Measurements from ENCODE around the gene ROBO2.

The ROBO2 gene

DNA sequence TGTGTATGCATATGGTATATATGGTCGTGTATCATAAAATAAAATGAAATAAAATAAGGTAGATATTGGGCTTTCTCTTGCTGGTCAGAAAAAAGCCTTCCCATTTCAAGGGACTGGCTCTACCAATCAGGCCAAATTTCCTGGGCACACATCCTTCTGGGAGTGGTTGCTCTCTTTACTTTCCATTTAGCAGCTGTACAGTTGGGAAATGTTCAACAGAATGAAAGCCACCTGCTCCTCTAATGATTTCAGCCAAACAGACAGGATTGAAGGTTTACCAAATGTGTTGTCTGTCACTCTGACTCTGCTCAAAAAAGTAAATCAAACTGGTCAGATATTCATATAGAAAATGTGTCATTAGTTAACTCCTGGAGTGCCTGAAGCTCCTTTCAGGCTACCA is 380.4 kb downstream of the ROBO2 start:
- ATAC-seq = no peak
- DNase-seq = no peak

DNA sequence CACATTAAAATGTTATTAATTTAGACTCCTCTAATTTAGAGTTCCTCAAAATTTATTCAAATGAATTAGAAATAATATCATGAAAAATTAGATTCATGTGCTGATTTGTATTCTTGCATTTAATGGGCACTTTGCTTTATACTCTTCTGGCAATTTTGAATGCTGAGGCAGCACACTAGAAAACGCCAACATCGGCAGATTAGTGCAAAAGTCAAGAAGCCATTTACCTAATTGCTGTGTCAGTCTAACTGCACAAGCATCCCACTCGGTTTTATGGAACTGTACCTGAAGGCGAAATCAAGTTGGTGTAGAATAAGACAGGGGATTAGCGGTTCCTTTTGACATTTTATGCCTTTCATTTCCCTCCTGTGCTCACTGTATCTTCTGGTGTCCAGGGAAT is 382.0 kb downstream of the ROBO2 start:
- no peak for ATAC-seq
- DNase-seq = no peak

DNA sequence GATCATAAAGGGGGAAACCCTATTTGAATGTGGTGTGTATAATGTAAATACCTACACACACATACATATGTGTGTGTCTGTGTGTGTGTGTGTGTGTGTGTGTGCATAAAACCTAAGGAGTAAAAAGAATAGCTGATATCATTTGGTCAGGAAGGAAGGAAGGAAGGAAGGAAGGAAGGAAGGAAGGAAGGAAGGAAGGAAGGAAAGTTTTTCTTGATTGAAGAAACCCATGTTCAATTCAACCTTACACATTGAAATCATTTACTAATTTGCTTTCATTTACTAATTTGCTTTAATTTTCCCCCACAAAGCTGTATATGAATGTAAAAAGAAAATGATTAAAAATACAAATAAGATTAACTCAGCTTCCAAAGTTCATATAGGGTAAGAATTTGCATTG is 386.6 kb downstream of the ROBO2 start:
- ATAC-seq (no peak), DNase-seq (no peak)

DNA sequence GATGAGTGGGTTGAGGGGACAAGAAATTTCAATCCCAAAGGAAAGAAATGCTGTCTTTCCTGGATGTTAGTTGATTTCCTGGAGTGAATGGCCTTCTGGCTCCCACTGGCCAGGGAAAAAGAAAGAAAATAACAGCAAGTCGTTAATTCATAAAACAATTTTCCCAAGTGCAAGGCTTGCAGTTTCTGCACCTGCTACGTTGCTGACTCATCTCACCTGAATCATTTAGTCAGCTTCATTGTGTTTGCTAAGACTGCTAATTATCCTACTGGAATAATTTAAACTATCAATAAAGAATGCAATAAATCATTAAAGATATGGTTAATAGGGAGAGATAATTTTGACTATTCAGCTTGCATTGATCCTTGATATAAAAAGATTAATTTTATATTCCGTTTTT is 387.6 kb downstream of the ROBO2 start:
- ATAC-seq (no peak), DNase-seq (no peak)

DNA sequence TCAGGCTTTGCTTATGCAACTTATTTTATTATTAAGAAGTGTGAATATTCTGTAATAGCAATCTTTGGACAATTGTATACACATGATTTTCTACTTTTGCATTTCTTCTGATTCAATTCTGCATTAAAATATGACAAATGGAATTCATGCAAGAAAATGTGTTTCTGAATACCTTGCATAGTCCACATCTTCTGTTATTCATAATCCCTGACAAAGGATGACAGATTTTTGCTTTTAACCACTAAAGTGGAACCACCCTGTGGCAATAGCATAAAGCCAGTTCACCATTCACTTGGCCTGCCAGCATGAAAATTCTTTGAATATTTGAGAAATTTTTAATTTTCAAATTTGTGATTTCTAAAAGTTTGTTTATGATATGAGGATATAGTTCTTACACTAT is 397.0 kb downstream of the ROBO2 start:
- no peak for ATAC-seq
- no peak for DNase-seq

DNA sequence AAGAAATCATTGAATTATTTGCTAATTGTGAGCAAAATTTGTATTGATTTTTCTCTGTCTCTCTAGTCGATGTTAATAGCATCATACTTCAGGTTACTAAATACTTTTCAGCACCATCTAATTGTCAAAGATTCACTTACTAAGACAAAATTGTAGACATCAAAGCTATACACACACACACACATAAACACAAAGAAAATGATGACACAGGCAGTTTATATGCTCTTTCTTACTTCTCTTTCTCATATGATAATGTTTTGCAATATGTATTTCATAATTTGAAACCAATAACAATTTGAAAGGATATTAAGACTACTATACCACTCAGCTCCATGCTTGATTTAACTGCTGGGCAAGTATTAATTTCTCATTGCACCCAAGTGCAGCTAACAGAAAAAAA is 406.2 kb downstream of the ROBO2 start:
- DNase-seq (no peak), ATAC-seq (no peak)

DNA sequence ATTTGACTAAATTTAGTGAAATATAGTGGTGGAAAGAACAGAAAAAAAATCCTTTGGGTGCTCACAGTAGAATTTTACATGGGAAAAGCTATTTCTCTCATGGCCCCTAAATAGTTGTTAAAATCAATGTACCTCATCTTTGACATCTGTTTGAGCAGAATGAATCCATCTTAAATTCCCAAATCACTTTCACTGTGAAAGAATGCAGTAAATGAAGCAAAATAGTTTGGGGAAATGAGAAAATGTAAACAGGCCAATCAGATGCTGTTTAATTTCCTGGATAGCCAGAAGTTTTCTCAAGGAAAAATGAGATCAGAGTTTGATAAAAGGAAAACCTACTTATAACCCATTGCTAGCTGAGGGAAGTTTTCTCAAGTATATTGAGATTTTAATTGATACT is 406.9 kb downstream of the ROBO2 start:
- DNase-seq (no peak), ATAC-seq (no peak)

DNA sequence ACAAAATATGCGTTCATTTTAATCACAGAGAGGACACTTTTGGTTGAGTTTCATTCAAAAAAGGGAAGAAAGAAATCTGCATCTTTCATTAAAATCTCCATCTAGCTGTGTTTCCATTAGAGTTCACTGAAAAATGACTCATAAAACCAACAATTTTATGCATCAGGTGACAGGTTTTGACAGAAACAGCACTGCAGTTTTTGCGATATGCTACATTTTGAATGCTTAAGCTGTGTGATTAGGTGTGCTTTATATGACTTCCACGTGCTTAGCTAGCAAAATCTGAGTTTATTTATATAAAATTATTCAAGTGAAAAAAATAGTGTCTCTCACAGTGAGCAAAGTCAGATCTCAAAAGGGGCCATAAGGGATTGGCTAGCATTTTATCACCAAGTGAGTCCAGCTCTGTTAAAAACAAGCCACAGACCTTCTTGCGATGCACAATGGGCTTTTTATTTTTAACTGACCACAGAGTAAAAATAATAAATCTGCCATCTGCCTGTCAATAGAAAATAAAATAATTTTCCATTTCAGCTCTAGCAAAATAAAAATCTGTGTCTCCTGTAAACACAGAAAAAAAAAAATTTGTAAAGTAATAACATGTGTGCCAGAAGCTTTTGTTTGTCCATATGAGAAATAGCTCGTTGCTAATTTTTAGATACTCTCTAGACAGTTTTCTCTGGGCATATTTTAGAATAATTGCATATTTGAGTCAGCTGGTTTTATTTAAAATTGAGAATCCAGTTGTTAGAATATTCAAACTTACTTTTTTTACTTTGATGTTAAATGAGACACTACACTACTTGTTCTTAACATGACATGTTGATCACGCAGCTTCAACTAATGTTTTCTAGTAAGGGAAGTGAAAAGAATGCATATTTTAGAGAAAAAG is 409.8 kb downstream of the ROBO2 start:
- ATAC-seq = no peak
- DNase-seq = no peak

DNA sequence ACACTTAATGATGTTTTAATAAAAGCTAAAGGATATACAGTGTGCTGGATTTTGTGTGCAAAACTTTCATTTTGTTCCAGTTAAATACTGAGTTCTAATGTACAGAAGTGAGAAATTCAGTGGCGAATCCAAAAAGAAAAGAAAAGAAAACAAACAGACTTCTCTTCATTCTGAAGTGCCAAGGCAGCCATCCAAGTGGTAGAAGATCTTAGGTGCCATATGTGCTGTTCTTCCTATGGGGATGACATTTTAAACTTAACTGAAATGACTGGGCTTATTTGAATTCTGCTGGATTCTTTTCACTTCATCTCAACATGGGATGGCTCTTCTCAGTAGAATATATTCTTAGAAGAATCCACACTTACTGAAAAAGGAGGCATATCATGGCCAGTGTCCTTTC is 416.5 kb downstream of the ROBO2 start:
- ATAC-seq = no peak

DNA sequence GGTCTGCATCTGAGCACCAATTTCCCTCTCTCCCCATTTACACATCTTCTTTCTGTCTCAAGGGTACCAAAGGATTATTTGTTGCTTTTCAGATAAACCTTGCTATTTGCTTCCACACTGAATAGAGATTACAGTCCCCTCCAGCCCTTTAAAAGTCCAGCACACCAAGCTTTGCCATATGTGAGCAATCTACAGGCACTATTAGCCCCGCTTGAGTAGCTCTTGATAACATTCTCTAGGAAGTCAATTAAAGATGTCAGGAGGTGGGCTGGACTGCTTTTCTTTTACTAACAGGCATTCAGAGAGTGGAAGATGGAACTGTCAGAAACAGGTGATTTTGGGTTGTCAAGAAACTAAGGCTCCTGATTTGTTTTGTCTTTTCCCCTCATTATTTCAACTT is 417.0 kb downstream of the ROBO2 start:
- DNase-seq (no peak), ATAC-seq (no peak)

More for the DNA sequence above, 416.5 kb downstream of the ROBO2 start:
- no peak for DNase-seq

DNA sequence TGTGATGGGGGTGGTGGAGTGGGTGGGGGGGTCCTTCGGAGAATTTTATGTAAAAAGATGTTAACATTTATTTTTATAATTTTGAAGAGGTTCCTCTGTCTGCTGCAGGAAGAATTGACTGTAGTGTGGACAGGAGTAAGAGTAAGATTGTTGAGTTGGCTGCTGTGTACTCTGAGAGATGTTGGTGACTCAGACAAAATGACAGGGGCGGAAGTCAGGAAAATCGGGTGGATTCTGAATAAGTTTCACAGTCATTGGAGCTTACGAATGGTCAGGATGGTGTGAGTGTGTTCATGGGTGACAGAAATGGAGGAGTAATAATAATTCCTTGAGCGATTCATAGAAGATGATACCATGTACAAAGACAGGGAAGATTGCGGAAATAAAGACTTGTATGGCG is 420.0 kb downstream of the ROBO2 start:
- DNase-seq (no peak), ATAC-seq (no peak)

DNA sequence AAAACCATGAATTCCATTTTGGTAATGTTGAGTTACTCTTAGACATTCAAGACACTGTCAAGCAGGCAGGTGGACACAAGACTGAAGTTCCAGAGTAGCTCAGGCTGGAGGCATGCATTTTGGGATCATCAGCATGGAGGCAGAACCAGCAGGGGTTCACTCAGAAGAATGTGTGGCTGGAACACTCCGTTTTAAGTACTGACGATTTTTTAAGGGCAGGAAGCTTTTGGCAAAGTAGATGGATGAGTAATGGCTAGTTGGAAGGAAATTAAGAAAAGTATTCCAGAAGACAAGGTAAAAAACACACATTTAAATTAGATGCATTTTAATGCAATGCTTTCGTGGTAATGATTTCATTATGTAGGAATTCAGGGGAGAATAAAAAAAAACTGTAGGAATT is 420.4 kb downstream of the ROBO2 start:
- ATAC-seq (no peak), DNase-seq (no peak)

DNA sequence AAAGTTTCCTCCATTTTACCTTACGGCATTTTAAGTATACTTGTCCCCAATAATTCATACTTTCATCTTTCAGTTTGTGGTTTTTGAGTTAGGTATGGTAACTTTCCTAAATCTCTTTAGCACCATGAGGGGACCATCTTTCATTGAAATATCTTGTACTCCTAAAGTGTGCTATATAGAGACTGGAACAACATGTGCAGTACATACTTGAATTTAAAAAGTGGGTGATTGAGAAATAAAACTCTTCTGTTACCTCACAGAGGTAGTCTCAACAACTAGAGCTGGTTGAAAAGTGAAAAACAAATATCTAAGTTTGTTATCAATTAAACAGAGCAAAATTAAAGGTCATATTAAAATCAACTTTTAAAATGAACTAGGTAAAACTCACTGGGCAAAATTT is 423.1 kb downstream of the ROBO2 start:
- DNase-seq (no peak), ATAC-seq (no peak)

DNA sequence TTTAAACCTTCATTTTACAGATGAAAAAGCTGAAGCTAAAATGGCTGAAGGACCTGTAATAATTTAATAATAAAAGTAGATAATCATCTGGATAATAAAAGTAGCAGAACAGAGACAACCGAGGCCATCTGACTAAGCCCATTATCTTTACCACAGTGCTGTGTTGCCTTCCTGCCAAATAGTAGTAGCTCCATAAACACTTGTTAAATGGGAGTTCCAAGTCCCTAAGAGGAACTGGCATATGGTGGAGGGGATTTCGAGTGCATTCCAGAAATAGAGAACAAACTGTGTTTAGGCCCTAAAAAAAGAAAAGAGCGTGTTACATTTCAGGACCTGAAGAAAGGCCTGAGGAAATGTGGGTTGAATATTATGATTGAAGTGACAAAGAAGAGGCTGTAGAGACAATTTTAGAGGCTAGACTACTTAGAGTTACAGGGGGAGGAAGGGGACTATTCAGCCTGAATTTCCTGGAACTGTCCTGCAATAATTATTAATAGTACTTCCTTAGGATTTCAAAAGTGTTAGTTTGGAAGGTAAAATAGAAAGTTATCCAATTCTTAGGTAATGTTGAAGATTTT is 424.3 kb downstream of the ROBO2 start:
- no peak for DNase-seq
- ATAC-seq = no peak

DNA sequence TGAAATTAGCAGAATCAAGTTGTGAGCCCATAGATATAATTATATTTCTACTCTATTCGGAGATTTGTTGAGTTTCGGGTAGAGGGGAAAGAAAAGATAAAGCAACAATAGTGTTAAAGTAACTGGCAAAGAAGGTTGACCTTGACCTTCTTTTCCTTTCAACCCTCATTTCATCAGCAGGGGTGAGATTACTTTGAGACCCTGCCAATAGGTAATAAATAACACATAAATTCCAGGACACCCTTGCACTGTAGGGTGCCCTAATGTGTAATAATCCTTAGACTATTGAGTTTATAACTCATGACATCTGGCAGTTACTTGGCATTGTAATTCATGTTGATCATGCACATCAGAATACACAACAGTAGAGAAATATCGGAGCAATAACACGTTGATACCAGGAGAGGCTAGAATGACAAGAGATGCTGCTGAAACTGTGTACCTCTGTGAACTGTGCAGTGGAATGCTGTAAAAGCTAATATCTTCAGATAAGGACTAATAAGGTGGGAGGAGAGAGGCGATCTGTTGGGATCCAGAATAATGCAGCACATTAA is 426.7 kb downstream of the ROBO2 start:
- DNase-seq (no peak), ATAC-seq (no peak)

DNA sequence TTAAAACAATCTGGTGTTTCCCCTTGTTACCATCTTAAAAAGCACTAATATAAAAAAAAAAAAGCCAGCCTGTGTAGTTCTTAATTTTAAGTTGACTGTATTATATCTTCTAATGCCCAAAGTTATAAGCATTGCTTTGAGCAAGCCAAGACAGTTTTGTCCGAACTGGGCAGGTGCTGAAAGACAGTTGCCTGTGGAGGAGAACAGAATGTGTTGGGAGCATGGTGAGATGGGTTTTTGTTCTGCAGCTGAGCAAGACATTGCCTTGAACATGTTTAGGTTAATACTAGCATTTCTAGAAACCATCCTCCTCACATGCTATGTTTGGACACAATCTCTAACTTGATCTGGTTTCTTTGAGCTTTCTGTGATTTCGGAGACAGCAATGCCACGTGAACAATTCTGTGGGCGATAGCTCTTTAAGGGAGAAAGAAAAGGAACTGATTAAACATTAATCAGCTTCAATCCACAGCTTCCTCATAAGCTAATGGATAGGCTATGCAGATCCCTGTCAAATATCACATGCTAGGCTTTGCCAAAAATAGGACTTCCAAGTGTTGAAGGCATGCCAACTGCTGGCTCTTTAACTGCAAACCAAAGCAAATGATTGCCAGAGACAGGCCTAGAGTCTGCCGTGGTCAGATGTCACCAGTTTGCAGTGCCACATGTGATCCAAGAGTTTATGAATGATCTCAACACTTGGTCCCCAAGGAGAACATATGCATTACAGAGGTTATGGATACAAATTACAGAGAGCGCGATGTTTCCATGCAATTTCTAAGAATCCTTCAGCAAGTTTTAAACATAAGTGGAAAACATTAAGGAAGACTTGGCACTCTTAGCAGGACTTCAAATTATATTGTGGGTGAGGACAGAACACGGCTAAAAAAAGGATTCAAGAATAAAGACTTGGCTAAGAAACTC is 428.1 kb downstream of the ROBO2 start:
- no peak for ATAC-seq
- no peak for DNase-seq

DNA sequence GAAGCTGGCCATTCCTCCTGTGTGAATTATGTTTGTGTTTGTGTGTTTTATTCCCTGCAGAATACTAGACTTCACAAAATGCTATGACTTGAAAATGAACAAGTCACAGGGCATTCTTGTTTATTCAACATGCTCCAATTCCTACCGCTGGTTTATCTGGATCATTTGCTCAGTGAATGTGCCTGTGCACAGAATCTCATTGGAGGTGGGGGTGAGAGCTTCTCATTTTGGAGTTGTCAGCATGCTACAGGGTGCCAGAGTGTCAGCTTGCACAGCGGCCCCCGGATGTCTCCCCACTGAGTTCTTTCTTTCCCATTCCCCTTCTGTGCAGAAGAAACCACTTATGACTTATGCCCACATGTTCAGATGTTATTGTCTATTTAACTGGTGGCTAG is 428.7 kb downstream of the ROBO2 start:
- DNase-seq (no peak), ATAC-seq (no peak)

DNA sequence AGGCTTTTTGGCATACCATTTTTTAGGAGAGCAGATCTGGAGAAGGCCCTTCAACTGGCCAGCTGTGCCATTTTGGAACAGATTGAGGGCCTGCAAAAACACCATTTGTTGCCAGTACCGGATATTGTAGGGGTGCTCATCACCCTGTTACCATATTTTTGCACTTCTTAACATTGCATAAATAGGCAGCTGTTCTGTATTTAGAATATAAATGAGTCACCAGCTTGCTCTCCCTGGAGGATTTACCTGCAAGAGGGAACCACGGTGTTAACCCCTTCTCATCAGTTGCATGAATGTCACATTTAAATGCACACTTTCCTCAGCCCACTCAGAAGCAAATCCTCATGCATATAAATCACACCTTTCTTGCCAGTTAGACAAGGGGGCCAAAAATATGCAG is 435.6 kb downstream of the ROBO2 start:
- DNase-seq (no peak), ATAC-seq (no peak)

DNA sequence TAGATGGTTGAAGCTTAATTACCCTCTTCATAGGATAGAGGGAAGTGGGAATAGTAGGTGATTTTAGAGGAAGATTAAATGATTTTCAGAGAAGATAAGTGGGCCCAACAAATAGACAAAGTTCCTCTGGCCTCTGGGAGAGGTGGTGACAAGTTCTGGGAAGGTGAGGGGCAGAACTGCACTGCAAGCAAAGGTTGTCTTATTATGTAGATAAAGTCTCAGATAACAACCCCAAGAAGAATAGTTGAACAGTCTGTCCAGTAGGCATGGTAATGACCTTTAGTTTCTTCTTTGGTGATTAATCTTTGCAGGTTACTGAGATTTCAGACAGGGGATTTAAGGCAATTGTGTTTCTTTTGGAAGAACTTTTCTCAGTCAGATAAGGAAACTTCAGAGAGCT is 439.1 kb downstream of the ROBO2 start:
- DNase-seq (no peak), ATAC-seq (no peak)

DNA sequence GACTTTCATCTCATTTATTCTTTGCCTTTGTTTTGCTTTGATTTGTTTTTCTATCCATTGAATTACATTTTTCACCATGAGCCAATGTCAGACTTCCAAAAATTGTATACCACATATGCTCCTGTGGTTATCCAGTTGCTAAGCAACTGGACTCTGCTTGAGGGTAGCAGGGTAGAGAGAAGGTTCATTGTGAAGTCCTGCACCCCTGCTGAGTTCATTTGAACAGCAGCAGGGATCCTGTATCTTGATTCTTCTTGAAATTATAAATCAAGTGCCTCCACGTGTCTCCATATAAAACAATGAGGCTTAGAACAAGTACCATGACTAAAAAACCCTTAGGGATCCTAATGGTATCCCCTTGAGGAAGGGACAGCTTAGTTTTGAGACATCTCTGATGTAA is 449.3 kb downstream of the ROBO2 start:
- DNase-seq (no peak), ATAC-seq (no peak)

DNA sequence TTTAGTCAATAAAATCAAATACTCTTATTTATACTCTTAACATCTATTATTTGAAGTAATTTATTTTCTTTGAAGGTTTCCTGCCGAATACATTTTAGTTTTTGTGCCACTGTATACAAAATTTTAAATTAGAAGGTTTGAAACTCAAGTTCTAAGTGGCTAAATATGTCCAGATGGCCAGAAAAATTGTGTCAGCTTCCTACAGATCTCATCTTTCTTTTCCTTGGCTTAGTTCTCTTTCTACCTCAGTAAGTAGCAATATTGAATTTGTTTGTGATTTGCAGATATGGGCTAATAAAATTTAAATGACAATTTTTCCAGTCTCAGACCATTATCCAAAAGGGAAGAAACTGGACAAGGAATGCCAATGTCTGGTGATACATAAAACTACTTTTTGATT is 452.1 kb downstream of the ROBO2 start:
- ATAC-seq (no peak), DNase-seq (no peak)

DNA sequence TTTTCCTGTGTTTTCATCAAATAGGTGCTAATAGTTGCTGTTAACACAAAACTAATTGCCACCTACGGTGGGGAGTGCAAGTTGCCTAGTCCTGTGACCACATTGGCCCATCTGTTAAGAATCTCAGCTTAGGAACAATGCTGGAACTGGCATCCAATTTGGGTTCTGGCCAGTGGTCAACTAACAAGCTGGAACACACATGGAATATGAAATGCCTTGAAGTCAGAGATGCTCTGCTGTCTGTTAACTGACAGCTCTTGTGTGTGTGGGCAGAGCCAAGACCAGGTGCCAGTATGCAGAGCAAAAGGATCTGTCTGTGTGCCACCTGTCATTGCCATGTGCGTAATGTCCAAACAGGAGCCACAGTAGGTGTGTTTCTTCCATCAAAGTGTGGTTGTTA is 460.8 kb downstream of the ROBO2 start:
- ATAC-seq = no peak
- no peak for DNase-seq

DNA sequence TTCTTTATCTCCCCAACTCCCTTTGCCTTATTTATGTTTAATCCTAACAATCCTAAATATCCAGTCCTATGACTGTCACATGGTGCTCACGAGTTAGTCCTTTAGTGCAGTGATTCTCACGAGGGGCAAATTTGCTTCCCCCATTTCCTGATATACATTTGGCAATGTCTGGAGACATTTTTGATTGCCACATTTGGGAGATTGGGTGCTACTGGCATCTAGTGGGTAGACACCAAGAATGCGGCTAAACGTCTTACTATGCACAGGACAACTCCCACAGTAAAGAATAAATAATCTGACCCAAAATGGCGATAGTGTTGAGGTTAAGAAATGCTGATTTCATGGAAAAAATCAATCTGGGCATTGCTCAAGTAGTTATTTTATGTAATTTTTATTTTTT is 466.5 kb downstream of the ROBO2 start:
- ATAC-seq = no peak
- DNase-seq = no peak

Data from stimulated activated naive CD8-positive, alpha-beta T cell treated with anti-CD3 and anti-CD28 coated beads, Interleukin-15, Interleukin-2, amounts not matched to agents 100 U/mL and 50 U/mL, for 24 hours (primary cell).